HepG2 (cell line): Measurements from ENCODE around the gene MEA1. TPM values are rescaled to one million over a fixed set of nuclear protein-coding genes. Genes with fewer than 3 reads are reported as not detected.

Experiments
- HNRNPL ChIP-seq: fragments of 200-400 bp; formaldehyde crosslinking; IDR thresholded peaks from 2 replicates; pipeline ENCODE4 v1.6.1; 2017; ENCODE audit warnings: mild to moderate bottlenecking, low read depth, low read length
- IRF2 ChIP-seq: IDR thresholded peaks from 2 replicates; pipeline ENCODE4 v1.6.1; 2018; ENCODE audit warnings: missing genetic modification reagents, missing compliant biosample characterization
- RBFOX2 ChIP-seq: fragments of 200-400 bp; formaldehyde crosslinking; IDR thresholded peaks from 2 replicates; pipeline ENCODE4 v1.6.1; 2017; ENCODE audit warnings: low read depth, mild to moderate bottlenecking, low read length
- SOX6 ChIP-seq, 2 experiments: fragments of 450-650 bp in 1 of 2; sonication (generic) in 1 of 2; formaldehyde crosslinking in 1 of 2; IDR thresholded peaks; 2 replicates each; pipeline versions ENCODE4 v1.4.0 to v1.6.1; 2017 to 2020; ENCODE audit warnings: antibody characterized with exemption in 1 of 2, mild to moderate bottlenecking in 1 of 2, missing genetic modification reagents in 1 of 2
- TAF15 ChIP-seq: fragments of 200-400 bp; formaldehyde crosslinking; IDR thresholded peaks from one replicate; pipeline ENCODE4 v1.6.1; 2018; ENCODE audit warnings: mild to moderate bottlenecking, low read depth, low read length; ENCODE audit not compliant: poor library complexity, severe bottlenecking
- ZEB1 ChIP-seq: IDR thresholded peaks from 2 replicates; pipeline ENCODE4 v1.6.1; 2012; ENCODE audit warnings: mild to moderate bottlenecking, low read depth, inconsistent platforms; ENCODE audit not compliant: insufficient replicate concordance
- ZNF138 ChIP-seq: sonication (generic); formaldehyde crosslinking; IDR thresholded peaks from 2 replicates; pipeline ENCODE4 v1.5.0; 2020; ENCODE audit warnings: mild to moderate bottlenecking, low read depth, missing genetic modification reagents
- ZNF598 ChIP-seq: sonication (generic); formaldehyde crosslinking; IDR thresholded peaks from 2 replicates; pipeline ENCODE4 v1.5.1; 2020; ENCODE audit warnings: mild to moderate bottlenecking, missing genetic modification reagents, borderline replicate concordance
- polyA plus RNA-seq, 8 experiments: library from polyadenylated mRNA; depleted of rRNA in 3 of 8; stranded (reverse) in 7 of 8; unstranded in 1 of 8; fragments of >200 nt; fragmentation: Illumina TruSeq in 4 of 8; extraction: Trizol in 4 of 8; gene quantifications; 2 replicates each; pipeline versions ENCODE4 v1.2.1 to v1.2.3, GENCODE V29; 2011 to 2016; ENCODE audit warnings: low read depth in 4 of 8, missing spikeins in 1 of 8, mixed read lengths in 1 of 8; ENCODE audit not compliant: insufficient read depth in 1 of 8
- total RNA-seq, 5 experiments: library from RNA; depleted of rRNA; stranded (reverse); fragments of >200 nt; fragmentation: Illumina TruSeq; extraction: Trizol; gene quantifications; 2 replicates each; pipeline ENCODE4 v1.2.3, GENCODE V29; 2016; ENCODE audit warnings: low read depth in 1 of 5
- TF ChIP-seq, protein P1 (sequence below): sonication (generic); formaldehyde crosslinking; conservative IDR thresholded peaks from 2 replicates; pipeline ENCODE4 v1.8.0; 2022; ENCODE audit warnings: low read depth, missing genetic modification reagents
- TF ChIP-seq, protein P2 (sequence below): IDR thresholded peaks from 2 replicates; pipeline ENCODE4 v1.6.1; 2016; ENCODE audit warnings: low read depth, missing genetic modification reagents, missing compliant biosample characterization
- TF ChIP-seq, protein P3 (sequence below): sonication (generic); formaldehyde crosslinking; IDR thresholded peaks from 2 replicates; pipeline ENCODE4 v1.4.0; 2020; ENCODE audit warnings: mild to moderate bottlenecking, missing genetic modification reagents
- TF ChIP-seq, protein P4 (sequence below): sonication (generic); formaldehyde crosslinking; IDR thresholded peaks from 2 replicates; pipeline ENCODE4 v1.5.0; 2020; ENCODE audit warnings: mild to moderate bottlenecking, missing genetic modification reagents
- TF ChIP-seq, protein P5 (sequence below): sonication (generic); formaldehyde crosslinking; IDR thresholded peaks from 2 replicates; pipeline ENCODE4 v1.4.0; 2020; ENCODE audit warnings: missing genetic modification reagents, borderline replicate concordance

Gene MEA1
- total and polyA plus RNA-seq, 2 of the 13 experiments (the other 11 are each of a cell fraction or from before 2014, with no cell fraction given) = 75.6 to 86.2 TPM

DNA sequence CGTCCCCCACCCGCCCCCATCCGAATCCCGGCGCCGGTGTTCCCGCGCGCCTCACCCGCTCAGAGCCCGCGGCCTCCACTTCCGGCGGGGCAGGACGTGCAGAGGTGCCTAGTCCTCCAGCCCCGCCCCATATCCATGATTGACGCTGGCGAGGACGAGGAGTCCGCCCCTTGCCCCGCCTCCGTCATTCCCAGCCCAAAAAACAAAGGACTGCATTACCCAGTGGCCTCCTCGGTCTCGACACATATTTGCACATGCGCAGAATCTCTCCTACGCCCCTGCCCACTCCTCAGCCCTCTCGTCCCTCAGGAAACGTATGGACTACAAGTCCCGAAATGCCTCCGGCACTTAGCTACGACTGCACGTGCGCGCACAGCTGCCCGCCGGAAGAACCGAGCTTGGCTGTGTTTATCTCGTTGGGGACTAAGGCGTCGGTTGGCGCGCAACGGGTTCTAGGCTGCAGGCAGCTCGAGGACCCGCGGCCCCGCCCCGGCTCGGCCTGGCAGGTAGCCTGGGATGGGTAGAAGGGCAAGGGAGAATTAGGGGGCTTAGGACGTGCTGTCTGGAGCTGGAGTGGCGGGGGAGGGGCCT, at the start of gene MEA1, which contains the start of gene KLHDC3 (continued):
- TF ChIP-seq SOX6 (IDR thresholded peaks at IDR 0.05) (no peak), SOX6 (CRISPR knock-in tag; IDR thresholded peaks at IDR 0.05) (peak; percentile 56; the same call in 1 of the 2 replicates), ZNF138 (CRISPR knock-in tag) (no peak), IRF2 (peak; percentile 96), RBFOX2 (peak; percentile 84), ZEB1 (no peak), HNRNPL (0 out of 2 replicates have a peak, but pooled peaks have one; percentile 73), TAF15 (peak; percentile 35), ZNF598 (CRISPR knock-in tag) (no peak)
- TF ChIP-seq, protein P1, sequence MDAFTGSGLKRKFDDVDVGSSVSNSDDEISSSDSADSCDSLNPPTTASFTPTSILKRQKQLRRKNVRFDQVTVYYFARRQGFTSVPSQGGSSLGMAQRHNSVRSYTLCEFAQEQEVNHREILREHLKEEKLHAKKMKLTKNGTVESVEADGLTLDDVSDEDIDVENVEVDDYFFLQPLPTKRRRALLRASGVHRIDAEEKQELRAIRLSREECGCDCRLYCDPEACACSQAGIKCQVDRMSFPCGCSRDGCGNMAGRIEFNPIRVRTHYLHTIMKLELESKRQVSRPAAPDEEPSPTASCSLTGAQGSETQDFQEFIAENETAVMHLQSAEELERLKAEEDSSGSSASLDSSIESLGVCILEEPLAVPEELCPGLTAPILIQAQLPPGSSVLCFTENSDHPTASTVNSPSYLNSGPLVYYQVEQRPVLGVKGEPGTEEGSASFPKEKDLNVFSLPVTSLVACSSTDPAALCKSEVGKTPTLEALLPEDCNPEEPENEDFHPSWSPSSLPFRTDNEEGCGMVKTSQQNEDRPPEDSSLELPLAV (CRISPR knock-in tag) = no peak
- TF ChIP-seq, protein P2, sequence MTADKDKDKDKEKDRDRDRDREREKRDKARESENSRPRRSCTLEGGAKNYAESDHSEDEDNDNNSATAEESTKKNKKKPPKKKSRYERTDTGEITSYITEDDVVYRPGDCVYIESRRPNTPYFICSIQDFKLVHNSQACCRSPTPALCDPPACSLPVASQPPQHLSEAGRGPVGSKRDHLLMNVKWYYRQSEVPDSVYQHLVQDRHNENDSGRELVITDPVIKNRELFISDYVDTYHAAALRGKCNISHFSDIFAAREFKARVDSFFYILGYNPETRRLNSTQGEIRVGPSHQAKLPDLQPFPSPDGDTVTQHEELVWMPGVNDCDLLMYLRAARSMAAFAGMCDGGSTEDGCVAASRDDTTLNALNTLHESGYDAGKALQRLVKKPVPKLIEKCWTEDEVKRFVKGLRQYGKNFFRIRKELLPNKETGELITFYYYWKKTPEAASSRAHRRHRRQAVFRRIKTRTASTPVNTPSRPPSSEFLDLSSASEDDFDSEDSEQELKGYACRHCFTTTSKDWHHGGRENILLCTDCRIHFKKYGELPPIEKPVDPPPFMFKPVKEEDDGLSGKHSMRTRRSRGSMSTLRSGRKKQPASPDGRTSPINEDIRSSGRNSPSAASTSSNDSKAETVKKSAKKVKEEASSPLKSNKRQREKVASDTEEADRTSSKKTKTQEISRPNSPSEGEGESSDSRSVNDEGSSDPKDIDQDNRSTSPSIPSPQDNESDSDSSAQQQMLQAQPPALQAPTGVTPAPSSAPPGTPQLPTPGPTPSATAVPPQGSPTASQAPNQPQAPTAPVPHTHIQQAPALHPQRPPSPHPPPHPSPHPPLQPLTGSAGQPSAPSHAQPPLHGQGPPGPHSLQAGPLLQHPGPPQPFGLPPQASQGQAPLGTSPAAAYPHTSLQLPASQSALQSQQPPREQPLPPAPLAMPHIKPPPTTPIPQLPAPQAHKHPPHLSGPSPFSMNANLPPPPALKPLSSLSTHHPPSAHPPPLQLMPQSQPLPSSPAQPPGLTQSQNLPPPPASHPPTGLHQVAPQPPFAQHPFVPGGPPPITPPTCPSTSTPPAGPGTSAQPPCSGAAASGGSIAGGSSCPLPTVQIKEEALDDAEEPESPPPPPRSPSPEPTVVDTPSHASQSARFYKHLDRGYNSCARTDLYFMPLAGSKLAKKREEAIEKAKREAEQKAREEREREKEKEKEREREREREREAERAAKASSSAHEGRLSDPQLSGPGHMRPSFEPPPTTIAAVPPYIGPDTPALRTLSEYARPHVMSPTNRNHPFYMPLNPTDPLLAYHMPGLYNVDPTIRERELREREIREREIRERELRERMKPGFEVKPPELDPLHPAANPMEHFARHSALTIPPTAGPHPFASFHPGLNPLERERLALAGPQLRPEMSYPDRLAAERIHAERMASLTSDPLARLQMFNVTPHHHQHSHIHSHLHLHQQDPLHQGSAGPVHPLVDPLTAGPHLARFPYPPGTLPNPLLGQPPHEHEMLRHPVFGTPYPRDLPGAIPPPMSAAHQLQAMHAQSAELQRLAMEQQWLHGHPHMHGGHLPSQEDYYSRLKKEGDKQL = no peak
- TF ChIP-seq, protein P3, sequence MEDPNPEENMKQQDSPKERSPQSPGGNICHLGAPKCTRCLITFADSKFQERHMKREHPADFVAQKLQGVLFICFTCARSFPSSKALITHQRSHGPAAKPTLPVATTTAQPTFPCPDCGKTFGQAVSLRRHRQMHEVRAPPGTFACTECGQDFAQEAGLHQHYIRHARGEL = no peak
- TF ChIP-seq, protein P4, sequence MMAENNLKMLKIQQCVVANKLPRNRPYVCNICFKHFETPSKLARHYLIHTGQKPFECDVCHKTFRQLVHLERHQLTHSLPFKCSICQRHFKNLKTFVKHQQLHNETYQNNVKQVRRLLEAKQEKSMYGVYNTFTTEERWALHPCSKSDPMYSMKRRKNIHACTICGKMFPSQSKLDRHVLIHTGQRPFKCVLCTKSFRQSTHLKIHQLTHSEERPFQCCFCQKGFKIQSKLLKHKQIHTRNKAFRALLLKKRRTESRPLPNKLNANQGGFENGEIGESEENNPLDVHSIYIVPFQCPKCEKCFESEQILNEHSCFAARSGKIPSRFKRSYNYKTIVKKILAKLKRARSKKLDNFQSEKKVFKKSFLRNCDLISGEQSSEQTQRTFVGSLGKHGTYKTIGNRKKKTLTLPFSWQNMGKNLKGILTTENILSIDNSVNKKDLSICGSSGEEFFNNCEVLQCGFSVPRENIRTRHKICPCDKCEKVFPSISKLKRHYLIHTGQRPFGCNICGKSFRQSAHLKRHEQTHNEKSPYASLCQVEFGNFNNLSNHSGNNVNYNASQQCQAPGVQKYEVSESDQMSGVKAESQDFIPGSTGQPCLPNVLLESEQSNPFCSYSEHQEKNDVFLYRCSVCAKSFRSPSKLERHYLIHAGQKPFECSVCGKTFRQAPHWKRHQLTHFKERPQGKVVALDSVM (CRISPR knock-in tag) = peak; percentile 73
- TF ChIP-seq, protein P5, sequence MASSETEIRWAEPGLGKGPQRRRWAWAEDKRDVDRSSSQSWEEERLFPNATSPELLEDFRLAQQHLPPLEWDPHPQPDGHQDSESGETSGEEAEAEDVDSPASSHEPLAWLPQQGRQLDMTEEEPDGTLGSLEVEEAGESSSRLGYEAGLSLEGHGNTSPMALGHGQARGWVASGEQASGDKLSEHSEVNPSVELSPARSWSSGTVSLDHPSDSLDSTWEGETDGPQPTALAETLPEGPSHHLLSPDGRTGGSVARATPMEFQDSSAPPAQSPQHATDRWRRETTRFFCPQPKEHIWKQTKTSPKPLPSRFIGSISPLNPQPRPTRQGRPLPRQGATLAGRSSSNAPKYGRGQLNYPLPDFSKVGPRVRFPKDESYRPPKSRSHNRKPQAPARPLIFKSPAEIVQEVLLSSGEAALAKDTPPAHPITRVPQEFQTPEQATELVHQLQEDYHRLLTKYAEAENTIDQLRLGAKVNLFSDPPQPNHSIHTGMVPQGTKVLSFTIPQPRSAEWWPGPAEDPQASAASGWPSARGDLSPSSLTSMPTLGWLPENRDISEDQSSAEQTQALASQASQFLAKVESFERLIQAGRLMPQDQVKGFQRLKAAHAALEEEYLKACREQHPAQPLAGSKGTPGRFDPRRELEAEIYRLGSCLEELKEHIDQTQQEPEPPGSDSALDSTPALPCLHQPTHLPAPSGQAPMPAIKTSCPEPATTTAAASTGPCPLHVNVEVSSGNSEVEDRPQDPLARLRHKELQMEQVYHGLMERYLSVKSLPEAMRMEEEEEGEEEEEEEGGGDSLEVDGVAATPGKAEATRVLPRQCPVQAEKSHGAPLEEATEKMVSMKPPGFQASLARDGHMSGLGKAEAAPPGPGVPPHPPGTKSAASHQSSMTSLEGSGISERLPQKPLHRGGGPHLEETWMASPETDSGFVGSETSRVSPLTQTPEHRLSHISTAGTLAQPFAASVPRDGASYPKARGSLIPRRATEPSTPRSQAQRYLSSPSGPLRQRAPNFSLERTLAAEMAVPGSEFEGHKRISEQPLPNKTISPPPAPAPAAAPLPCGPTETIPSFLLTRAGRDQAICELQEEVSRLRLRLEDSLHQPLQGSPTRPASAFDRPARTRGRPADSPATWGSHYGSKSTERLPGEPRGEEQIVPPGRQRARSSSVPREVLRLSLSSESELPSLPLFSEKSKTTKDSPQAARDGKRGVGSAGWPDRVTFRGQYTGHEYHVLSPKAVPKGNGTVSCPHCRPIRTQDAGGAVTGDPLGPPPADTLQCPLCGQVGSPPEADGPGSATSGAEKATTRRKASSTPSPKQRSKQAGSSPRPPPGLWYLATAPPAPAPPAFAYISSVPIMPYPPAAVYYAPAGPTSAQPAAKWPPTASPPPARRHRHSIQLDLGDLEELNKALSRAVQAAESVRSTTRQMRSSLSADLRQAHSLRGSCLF = no peak
